Measurements from ENCODE around the gene TM4SF1.
A peak's percentile ranks its signal among the peaks of the same experiment; 100 is the strongest.

DNA sequence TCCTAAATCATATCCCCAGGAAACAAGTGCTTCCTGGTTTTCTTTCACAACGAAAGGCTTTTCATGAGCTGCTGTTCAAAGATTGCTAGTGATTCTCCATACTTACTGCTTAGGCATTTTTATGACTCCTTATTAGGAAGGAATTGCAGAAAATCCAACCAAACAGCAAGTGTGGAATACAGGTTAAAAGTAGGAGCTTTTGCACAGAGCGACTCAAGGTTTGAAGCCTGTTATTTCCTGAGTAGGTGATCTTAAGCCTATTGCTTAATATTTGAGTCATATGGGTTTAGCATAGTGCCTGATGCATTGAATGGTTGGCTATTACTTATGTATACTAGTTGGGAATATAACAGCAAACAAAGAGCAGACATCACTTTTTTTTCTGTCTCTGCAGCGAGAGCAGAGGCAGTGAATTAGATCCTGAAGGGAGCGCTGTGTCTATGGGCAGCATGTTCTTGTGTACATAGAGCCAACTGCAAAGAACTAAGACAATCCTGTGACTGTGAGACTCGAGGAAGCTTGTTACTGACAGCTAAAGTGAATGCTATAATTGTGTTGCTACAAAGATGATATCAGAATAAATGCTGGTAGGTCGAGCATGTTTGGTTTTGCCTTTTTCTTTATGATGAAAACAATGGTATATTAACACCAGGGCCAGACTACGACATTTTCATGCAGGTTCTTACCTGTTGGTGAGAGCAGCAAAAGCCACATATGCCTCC lies 6.3 kb downstream of the TM4SF1 start:
- TF ChIP-seq, protein P1, sequence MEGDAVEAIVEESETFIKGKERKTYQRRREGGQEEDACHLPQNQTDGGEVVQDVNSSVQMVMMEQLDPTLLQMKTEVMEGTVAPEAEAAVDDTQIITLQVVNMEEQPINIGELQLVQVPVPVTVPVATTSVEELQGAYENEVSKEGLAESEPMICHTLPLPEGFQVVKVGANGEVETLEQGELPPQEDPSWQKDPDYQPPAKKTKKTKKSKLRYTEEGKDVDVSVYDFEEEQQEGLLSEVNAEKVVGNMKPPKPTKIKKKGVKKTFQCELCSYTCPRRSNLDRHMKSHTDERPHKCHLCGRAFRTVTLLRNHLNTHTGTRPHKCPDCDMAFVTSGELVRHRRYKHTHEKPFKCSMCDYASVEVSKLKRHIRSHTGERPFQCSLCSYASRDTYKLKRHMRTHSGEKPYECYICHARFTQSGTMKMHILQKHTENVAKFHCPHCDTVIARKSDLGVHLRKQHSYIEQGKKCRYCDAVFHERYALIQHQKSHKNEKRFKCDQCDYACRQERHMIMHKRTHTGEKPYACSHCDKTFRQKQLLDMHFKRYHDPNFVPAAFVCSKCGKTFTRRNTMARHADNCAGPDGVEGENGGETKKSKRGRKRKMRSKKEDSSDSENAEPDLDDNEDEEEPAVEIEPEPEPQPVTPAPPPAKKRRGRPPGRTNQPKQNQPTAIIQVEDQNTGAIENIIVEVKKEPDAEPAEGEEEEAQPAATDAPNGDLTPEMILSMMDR (IDR thresholded peaks at IDR 0.05), result peak; percentile 14
- TF ChIP-seq EZH2phosphoT487 (IDR thresholded peaks at IDR 0.05) (no peak), EZH2 (IDR thresholded peaks at IDR 0.05) (no peak)
